Measurements from ENCODE around the gene NPHP4.

Gene NPHP4

GRCh38 chr1:5845376-5845775 lies 146.8 kb downstream of the NPHP4 start:
- no peak for DNase-seq

GRCh38 chr1:5844442-5844841 lies 147.8 kb downstream of the NPHP4 start:
- DNase-seq: no peak

DNA sequence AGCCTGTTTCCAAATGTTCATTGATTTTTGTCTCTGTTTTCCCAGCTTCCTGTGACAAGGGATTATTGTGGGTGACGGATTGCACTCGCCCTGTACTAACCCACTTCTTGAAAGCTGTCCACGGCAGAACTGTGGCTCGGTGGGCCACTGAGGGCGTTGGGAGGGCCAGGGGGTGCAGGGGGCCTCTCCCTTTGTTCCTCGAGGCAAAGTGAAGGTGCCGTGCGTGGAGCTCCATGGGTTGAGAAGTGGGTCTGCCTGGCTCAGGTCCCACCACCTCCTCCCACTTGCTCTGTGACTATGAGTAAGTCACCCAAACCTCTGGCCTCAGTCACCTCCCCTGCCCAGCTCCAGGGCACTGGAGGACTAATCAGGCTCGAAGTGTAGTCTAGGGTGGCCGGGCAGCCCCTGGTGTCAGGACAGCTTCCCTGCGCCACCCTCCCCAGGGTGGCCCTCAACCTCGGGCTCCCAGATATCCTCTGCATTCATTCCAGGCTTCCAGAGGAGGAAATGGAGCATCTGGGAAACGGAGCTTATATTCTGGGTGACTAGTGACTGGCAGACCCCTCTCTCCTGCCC lies 148.6 kb downstream of the NPHP4 start:
- no peak for DNase-seq

GRCh38 chr1:5842679-5843078 lies 149.5 kb downstream of the NPHP4 start:
- no peak for DNase-seq

GRCh38 chr1:5840551-5841001 lies 151.6 kb downstream of the NPHP4 start:
- DNase-seq: no peak

DNA sequence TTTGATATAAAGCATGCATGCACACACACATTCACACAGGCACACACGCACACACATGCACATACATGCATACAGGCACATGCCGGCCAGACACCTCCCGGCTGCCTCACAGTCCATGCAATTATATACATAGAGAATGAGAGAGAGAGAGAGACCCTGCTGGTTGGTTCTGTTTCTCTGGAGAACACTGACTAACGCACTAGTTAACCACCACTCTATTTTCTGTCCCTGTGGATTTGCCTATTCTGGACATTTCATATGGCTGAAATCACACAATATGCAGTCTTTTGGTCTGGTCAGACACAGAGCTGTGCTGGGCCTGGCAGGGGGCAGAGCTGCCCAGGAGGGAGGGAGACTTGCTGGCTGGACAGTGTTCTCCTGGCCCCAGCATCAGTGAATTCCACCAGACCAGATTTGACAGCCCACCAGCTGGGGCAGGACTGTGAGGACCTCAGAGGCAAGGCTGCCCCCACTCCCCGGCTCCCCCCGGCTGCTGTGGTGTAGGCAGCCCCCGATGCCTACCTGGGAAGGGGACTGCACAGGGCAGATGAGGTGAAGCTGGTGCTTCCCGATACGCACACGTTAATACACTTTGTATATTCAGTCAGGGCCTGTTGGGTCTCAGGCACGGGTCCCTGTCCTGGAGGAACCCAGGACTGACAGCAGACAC lies 152.2 kb downstream of the NPHP4 start:
- DNase-seq: no peak

DNA sequence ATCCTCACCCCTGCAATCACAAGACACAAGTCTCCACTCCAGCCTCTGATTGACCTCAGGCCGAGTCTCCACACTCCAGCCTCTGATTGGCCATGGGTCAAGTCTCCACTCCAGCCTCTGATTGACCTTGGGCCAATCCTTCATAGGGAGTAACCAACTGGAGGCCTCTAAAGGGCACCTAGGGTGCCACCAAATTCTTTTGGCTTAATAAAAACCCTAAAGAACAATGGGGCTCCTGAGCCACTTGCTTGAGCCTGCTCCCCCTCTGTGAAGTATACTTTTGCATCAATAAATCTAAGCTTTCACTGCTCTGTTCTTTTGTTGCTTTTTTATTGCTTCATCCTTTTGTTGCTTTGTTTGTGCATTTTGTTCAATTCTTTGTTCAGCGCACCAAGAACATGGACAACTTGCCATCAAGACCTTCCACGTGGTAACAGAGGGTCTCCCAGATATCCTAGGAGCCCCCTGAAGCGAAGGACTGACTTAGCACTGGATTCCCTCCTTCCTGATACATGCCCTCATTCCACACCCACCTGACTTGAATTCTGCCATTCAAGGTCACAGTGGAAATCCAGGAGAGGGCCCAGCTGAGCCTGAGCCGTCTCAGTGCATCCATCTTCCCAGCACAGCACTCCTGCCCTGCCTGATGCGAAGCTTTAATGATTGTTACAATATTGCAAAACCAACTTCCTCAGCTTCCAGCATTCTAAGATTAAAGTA lies 152.9 kb downstream of the NPHP4 start:
- DNase-seq: no peak

GRCh38 chr1:5837976-5838653 lies 154.1 kb downstream of the NPHP4 start:
- DNase-seq: no peak

GRCh38 chr1:5836776-5837440 lies 155.3 kb downstream of the NPHP4 start:
- no peak for DNase-seq

DNA sequence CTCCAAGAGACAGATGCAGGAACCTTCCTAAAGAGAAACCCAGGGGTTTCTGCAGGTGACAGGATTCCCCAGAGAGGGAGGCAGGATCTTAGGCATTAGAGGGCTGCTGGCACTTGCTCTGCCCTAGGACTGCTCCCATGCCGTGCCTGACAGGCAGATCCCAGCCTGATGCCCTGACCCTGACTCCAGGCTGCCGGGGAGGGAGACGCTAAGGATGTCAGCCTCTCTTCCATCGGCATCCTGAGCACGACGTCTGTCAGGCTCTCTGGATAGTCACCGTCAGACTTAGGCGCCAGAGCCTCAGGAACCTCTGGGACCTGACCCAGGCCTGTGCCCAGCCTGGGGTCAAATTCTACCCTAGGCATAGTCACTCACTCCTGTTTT lies 157.1 kb downstream of the NPHP4 start:
- DNase-seq: no peak

DNA sequence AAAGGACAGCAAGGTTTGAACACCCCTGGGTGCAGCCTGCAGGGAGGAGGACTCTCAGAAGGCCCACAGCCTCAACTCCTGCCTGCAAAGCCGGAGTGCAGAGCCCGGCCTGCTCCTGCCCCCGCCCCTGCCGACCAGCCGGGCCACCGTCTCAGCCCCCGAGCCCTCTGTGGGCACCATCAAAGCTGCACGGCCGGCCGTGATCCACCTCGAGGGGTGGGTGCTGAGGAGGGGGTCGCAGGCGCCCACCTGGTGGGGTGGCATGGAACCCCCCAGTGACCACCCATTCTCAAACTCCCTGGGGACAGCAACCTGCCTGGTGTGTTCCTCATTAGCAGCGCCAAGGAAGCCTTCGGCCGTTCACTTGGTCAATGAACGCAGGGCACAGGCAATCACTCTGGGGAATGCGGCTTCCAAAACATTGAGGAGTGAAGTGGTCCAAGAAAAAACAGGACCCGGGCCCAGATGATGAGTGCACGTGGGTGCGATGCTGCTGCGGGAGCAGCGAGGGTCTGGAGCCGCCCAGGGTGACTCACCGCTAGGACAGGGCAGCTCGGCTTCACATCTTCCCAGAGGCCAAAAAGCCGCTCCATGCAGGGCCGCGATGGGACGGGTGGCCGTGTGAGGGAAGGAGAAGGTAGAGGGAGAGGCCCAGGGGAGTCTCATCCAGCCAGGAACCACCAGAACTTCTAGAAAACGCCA lies 157.6 kb downstream of the NPHP4 start:
- DNase-seq: no peak

DNA sequence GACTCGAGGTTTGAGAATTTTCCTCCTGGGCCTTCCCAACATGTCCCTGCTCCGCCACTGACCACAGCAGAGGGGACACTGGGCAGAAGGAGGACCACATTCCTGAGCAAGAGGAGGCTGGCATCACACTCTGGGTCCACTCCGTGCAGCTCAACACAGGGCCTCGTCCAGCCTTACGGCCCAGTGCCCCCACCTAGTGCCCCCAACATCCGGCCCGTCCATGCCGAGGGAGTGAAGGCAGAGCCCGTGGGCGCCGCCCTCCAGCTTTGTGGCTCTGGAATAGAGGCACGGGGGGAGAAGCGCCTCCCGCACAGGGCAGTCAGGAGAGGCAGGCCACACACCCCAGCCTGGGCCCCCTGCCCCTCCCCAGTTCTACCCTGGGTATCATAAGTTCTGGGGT lies 158.3 kb downstream of the NPHP4 start:
- no peak for DNase-seq

- DNase-seq: no peak
Observed at GRCh38 chr1:5832916-5833895, 159.0 kb downstream of the NPHP4 start.

DNA sequence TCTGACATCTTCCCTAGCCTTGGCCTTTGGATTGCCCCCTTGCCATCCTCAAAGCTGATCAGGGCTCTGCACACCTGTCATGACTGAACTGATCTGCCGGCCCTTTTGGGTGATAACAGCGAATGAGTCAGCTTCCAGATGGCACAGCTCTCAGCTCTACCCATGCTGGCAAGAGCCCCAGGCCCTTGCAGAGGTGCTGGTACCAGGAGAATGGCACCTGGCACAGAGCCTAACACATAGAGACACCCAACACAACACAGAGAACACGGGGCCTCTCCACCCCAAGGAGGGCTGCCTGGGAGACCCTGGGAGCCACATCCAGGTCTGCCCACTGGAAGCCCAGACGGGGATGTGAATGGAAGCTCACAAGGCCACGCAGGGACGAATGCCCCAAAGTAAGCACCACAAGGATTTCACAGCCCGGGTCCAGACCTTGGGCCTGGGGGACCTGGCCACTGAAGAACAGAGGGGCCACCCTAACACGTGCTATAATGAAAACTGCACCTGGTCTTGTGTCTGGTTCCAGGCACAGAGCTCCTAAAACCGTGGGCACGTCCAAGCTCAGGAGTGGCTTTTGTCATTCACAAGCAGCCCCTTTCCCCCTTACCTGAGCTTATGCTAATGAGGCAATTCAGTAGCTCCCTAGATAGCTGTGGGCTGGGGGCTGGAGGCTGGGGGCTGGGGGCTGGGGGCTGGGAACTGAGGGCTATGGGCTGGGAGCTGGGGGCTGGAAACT lies 160.5 kb downstream of the NPHP4 start:
- no peak for DNase-seq

- DNase-seq: no peak
Observed at GRCh38 chr1:5830771-5831599, 161.2 kb downstream of the NPHP4 start.

- no peak for DNase-seq
Observed at GRCh38 chr1:5829414-5829813, 162.8 kb downstream of the NPHP4 start.

GRCh38 chr1:5828308-5828935 lies 163.8 kb downstream of the NPHP4 start:
- DNase-seq: no peak

- no peak for DNase-seq
Observed at GRCh38 chr1:5827516-5827915, 164.7 kb downstream of the NPHP4 start.

GRCh38 chr1:5826601-5827000 lies 165.6 kb downstream of the NPHP4 start:
- no peak for DNase-seq
